ENCODE measurements around the gene NDUFA7. TPM values are rescaled to one million over a fixed set of nuclear protein-coding genes. Genes with fewer than 3 reads are reported as not detected.
A peak's percentile ranks its signal among the peaks of the same experiment; 100 is the strongest.
"Not testable (repeated sequence)": the region's sequence is repeated elsewhere in the genome, so short reads cannot be mapped to it uniquely, and the experiment has no call there.

NDUFA7 gene
- total RNA-seq, 1 experiment from 2014 or later: 73.0 TPM

- Histone ChIP-seq H4K20me1 (ENCODE audit: control insufficient read depth, insufficient read depth, insufficient read length) (no peaks in the 10 kb centered on the region), H3K4me1 (ENCODE audit: insufficient read depth, low read length) (no peaks in the 10 kb centered on the region), H2BK120ac (ENCODE audit: low read depth, low read length, poor library complexity, severe bottlenecking) (no peak overlapping the region), H2BK20ac (ENCODE audit: low read depth, low read length, poor library complexity, severe bottlenecking) (no peak overlapping the region), H3K79me2 (ENCODE audit: insufficient read depth, low read length) (no peaks in the 10 kb centered on the region), H3K23me2 (ENCODE audit: insufficient read length, low read depth, low read length, poor library complexity, severe bottlenecking) (no peaks in the 10 kb centered on the region), H3K56ac (ENCODE audit: insufficient read length, low read depth, low read length) (no peak overlapping the region), H2AFZ (ENCODE audit: low read length) (peak overlapping the region; percentile 73), H3K4me2 (ENCODE audit: insufficient read depth, insufficient read length, low read length) (no peak overlapping the region), H3K4ac (ENCODE audit: low read depth, low read length) (no peak overlapping the region), H4K91ac (ENCODE audit: insufficient read length, low read depth, low read length) (no peak overlapping the region), H3K18ac (ENCODE audit: insufficient read length, low read depth, low read length) (no peak overlapping the region), H3K79me1 (ENCODE audit: insufficient read depth, low read depth, low read length, poor library complexity, severe bottlenecking) (no peaks in the 10 kb centered on the region), H4K5ac (ENCODE audit: insufficient read length, low read depth, low read length) (no peak overlapping the region), H3K27ac (ENCODE audit: insufficient read length, low read depth, low read length) (no peak overlapping the region), H3T11ph (ENCODE audit: low read length) (no peak overlapping the region), H2BK5ac (ENCODE audit: insufficient read length, low read length) (no peak overlapping the region), H4K8ac (replicated peaks; ENCODE audit: insufficient read length, low read depth, low read length) (no peak overlapping the region), H2AK5ac (ENCODE audit: insufficient read length, low read length) (no peak overlapping the region), H3K14ac (ENCODE audit: insufficient read depth, low read length) (no peak overlapping the region), H2BK12ac (ENCODE audit: insufficient read length, low read depth, low read length) (no peak overlapping the region), H2BK15ac (ENCODE audit: low read depth, low read length) (no peak overlapping the region), H3K9ac (ENCODE audit: extremely low read depth, insufficient read length, low read length) (no peak overlapping the region), H3K23ac (ENCODE audit: insufficient read length, low read depth, low read length) (no peak overlapping the region), H3K9me3 (ENCODE audit: control insufficient read depth, low read depth, low read length) (no peaks in the 10 kb centered on the region), H3K27me3 (ENCODE audit: insufficient read depth, low read length) (no peaks in the 10 kb centered on the region)
- Mint-ChIP-seq H3K27me3 (ENCODE audit: low read depth) (peaks cover 9% of the 10 kb centered on the region), H3K4me3 (peak overlapping the region; percentile 43 to 54), H3K27ac (no peak overlapping the region; a peak in 2 of 7 replicates), H3K9me3 (peaks cover 0 to 3% of the 10 kb centered on the region in 2 experiments; a peak in 2 of 5 replicates), H3K36me3 (ENCODE audit: insufficient read depth in 1 of 3, low read depth in 3 of 3) (no peaks in the 10 kb centered on the region), H3K4me1 (peaks cover 15 to 23% of the 10 kb centered on the region in 2 experiments)
- TF ChIP-seq CTCF (conservative IDR thresholded peaks at IDR 0.05): no peak
- DNase-seq: no peak
- WGBS (ENCODE audit: extremely low coverage, insufficient read length, low lambda C conversion rate): 60% methylated on average over 1 of the region's 10 CpGs
Measured at GRCh38 chr19:8352134-8352827, 31.1 kb upstream of the NDUFA7 start.

GRCh38 chr19:8349629-8350372 is 28.6 kb upstream of the NDUFA7 start:
- H2BK20ac ChIP-seq (ENCODE audit: low read depth, low read length, poor library complexity, severe bottlenecking); H3K27me3 ChIP-seq (ENCODE audit: insufficient read depth, low read length); H2BK5ac ChIP-seq (ENCODE audit: insufficient read length, low read length); H3K23me2 ChIP-seq (ENCODE audit: insufficient read length, low read depth, low read length, poor library complexity, severe bottlenecking); H3K4me3 Mint-ChIP-seq; H4K91ac ChIP-seq (ENCODE audit: insufficient read length, low read depth, low read length); H3K4me1 ChIP-seq (ENCODE audit: insufficient read depth, low read length); H3K9me3 ChIP-seq (ENCODE audit: control insufficient read depth, low read depth, low read length); H3K23ac ChIP-seq (ENCODE audit: insufficient read length, low read depth, low read length); H4K5ac ChIP-seq (ENCODE audit: insufficient read length, low read depth, low read length); H3K4ac ChIP-seq (ENCODE audit: low read depth, low read length); H4K20me1 ChIP-seq (ENCODE audit: control insufficient read depth, insufficient read depth, insufficient read length); H3K18ac ChIP-seq (ENCODE audit: insufficient read length, low read depth, low read length); H3K27ac Mint-ChIP-seq; H2AFZ ChIP-seq (ENCODE audit: low read length); H3K36me3 Mint-ChIP-seq (ENCODE audit: insufficient read depth in 1 of 3, low read depth in 3 of 3); H2AK5ac ChIP-seq (ENCODE audit: insufficient read length, low read length); H3T11ph ChIP-seq (ENCODE audit: low read length); H3K4me2 ChIP-seq (ENCODE audit: insufficient read depth, insufficient read length, low read length); H3K56ac ChIP-seq (ENCODE audit: insufficient read length, low read depth, low read length); H3K27ac ChIP-seq (ENCODE audit: insufficient read length, low read depth, low read length); H4K8ac ChIP-seq (replicated peaks; ENCODE audit: insufficient read length, low read depth, low read length); DNase-seq; H2BK12ac ChIP-seq (ENCODE audit: insufficient read length, low read depth, low read length); H3K27me3 Mint-ChIP-seq (ENCODE audit: low read depth); H3K9me3 Mint-ChIP-seq; H2BK120ac ChIP-seq (ENCODE audit: low read depth, low read length, poor library complexity, severe bottlenecking); H2BK15ac ChIP-seq (ENCODE audit: low read depth, low read length); H3K79me1 ChIP-seq (ENCODE audit: insufficient read depth, low read depth, low read length, poor library complexity, severe bottlenecking); H3K79me2 ChIP-seq (ENCODE audit: insufficient read depth, low read length); H3K14ac ChIP-seq (ENCODE audit: insufficient read depth, low read length): not testable (repeated sequence)
- H3K9ac ChIP-seq (ENCODE audit: extremely low read depth, insufficient read length, low read length): peak overlapping the region; percentile 3
- WGBS (ENCODE audit: extremely low coverage, insufficient read length, low lambda C conversion rate): no CpG with 5 or more reads among the region's 8 CpGs
- peaks cover 15 to 25% of the 10 kb centered on the region in 2 experiments for H3K4me1 Mint-ChIP-seq
